K562 (cell line): ENCODE measurements around the gene DNAJB12. TPM values are rescaled to one million over a fixed set of nuclear protein-coding genes. Genes with fewer than 3 reads are reported as not detected.

ENCODE experiments used
- ATAC-seq: fragments of 200-7000 bp; cut with Tn5 transposase; 3 replicates; pipeline ENCODE4 v1.9.1; 2020; ENCODE audit warnings: moderate library complexity
- BruUV-seq: library from RNA; stranded (reverse); fragments of 400-500 nt; replicated peaks from 2 replicates; lab custom pipeline; 2021; lab: Mats Ljungman, UMichigan
- CTCF ChIA-PET: fragments of 300-600 bp; formaldehyde crosslinking; extraction: SDS; loops from one replicate; lab custom pipeline; 2021; ENCODE audit warnings: low intra/inter-chr PET ratio; lab: Yijun Ruan, JAX
- POLR2A ChIA-PET: fragments of 300-600, 350-650 bp; sonication (Branson Sonifier 250); formaldehyde crosslinking; extraction: SDS; loops from one replicate; lab custom pipeline; 2021; ENCODE audit warnings: antibody characterized with exemption, inconsistent platforms; lab: Yijun Ruan, JAX
- DNase-seq, 4 experiments: peaks; one replicate each; pipeline versions ENCODE4 v3.0.0 to v3.0.0-alpha.2; 2011 to 2018; ENCODE audit warnings: low spot score in 3 of 4, mixed read lengths in 3 of 4; ENCODE audit errors: extremely low read depth in 1 of 4
- FAIRE-seq: peaks from 2 replicates; lab custom pipeline; 2011; peaks lifted over from hg19 to GRCh38; lab: Jason Lieb, UNC
- H2AFZ ChIP-seq: 2 replicates; pipeline ENCODE4 v1.6.0; 2011; ENCODE audit warnings: low read depth, low read length, control low read depth, inconsistent platforms
- H3K27ac ChIP-seq: fragments of 200-600 bp; 3 replicates; pipeline ENCODE4 v1.8.0; 2011; ENCODE audit warnings: low read depth, mild to moderate bottlenecking, control low read depth, inconsistent platforms, low read length, moderate library complexity, mixed read lengths; ENCODE audit errors: extremely low read depth
- H3K27me3 ChIP-seq, 2 experiments: fragments of 300-600 bp in 1 of 2; 2 replicates in 1 of 2; 3 replicates in 1 of 2; pipeline versions ENCODE4 v1.6.0 to v1.8.0; 2011; ENCODE audit warnings: inconsistent platforms in 2 of 2, low read length in 2 of 2, mild to moderate bottlenecking in 1 of 2, mixed read lengths in 1 of 2, moderate library complexity in 1 of 2; ENCODE audit not compliant: control insufficient read depth in 2 of 2, insufficient read depth in 2 of 2
- H3K36me3 ChIP-seq: fragments of 300-600 bp; 3 replicates; pipeline ENCODE4 v1.8.0; 2011; ENCODE audit warnings: mild to moderate bottlenecking, low read length, inconsistent platforms; ENCODE audit not compliant: control insufficient read depth, insufficient read depth
- H3K4me1 ChIP-seq, 2 experiments: fragments of 200-600 bp in 1 of 2; replicated peaks in 1 of 2; 2 replicates in 1 of 2; 3 replicates in 1 of 2; pipeline versions ENCODE4 v1.5.1 to v1.8.0; 2011; ENCODE audit warnings: inconsistent platforms in 2 of 2, low read length in 2 of 2, mild to moderate bottlenecking in 1 of 2, mixed read lengths in 1 of 2, moderate library complexity in 1 of 2; ENCODE audit not compliant: control insufficient read depth in 2 of 2, insufficient read depth in 2 of 2
- H3K4me2 ChIP-seq: 2 replicates; pipeline ENCODE4 v1.6.1; 2011; ENCODE audit warnings: low read length, control low read depth, inconsistent platforms, mixed read lengths; ENCODE audit not compliant: insufficient read depth
- H3K4me3 ChIP-seq: fragments of 200-600 bp; sonication (generic), shearing (Covaris generic); 2 replicates; pipeline ENCODE4 v1.5.1; 2016; ENCODE audit warnings: control low read depth, inconsistent platforms
- H3K79me2 ChIP-seq: fragments of 200-600 bp; 3 replicates; pipeline ENCODE4 v1.8.0; 2011; ENCODE audit warnings: low read length, inconsistent platforms; ENCODE audit not compliant: control insufficient read depth, insufficient read depth
- H3K9ac ChIP-seq, 2 experiments: 2 replicates each; pipeline versions ENCODE4 v1.6.0 to v1.6.1; 2011; ENCODE audit warnings: low read depth in 2 of 2, low read length in 2 of 2, control low read depth in 1 of 2, inconsistent platforms in 1 of 2, mild to moderate bottlenecking in 1 of 2, mixed read lengths in 1 of 2; ENCODE audit not compliant: insufficient read depth in 1 of 2
- H3K9me1 ChIP-seq: one replicate; pipeline ENCODE4 v1.6.0; 2011; ENCODE audit warnings: inconsistent platforms, mild to moderate bottlenecking, low read length, moderate library complexity; ENCODE audit not compliant: control insufficient read depth, insufficient read depth
- H3K9me3 ChIP-seq: replicated peaks from 2 replicates; pipeline ENCODE4 v1.5.1; 2011; ENCODE audit warnings: low read depth, low read length, inconsistent platforms; ENCODE audit not compliant: control insufficient read depth, insufficient read depth
- H4K20me1 ChIP-seq: replicated peaks from 2 replicates; pipeline ENCODE4 v1.6.1; 2011; ENCODE audit warnings: low read length, inconsistent platforms, mixed read lengths; ENCODE audit not compliant: control insufficient read depth, insufficient read depth
- BRF1 ChIP-seq: IDR thresholded peaks from 3 replicates; pipeline ENCODE4 v1.6.1; 2011; ENCODE audit warnings: borderline replicate concordance, mild to moderate bottlenecking; ENCODE audit not compliant: insufficient read length; ENCODE audit errors: extremely low read depth
- CREB3L1 ChIP-seq: fragments of 450-650 bp; IDR thresholded peaks from 2 replicates; pipeline ENCODE4 v1.6.1; 2014; ENCODE audit warnings: low read depth, mild to moderate bottlenecking, moderate library complexity, borderline replicate concordance
- E4F1 ChIP-seq: fragments of 250-450 bp; sonication (Bioruptor Pico); IDR thresholded peaks from 2 replicates; pipeline ENCODE4 v1.5.0; 2021; ENCODE audit warnings: mild to moderate bottlenecking, borderline replicate concordance
- ERF ChIP-seq: fragments of 450-650 bp; formaldehyde crosslinking; IDR thresholded peaks from 2 replicates; pipeline ENCODE4 v1.4.0; 2020; ENCODE audit warnings: mild to moderate bottlenecking, mixed read lengths
- ILK ChIP-seq: fragments of 450-650 bp; IDR thresholded peaks from 2 replicates; pipeline ENCODE4 v1.6.1; 2016; ENCODE audit warnings: missing genetic modification characterization, low read depth, mild to moderate bottlenecking, missing compliant biosample characterization, moderate library complexity, borderline replicate concordance
- SAP30 ChIP-seq: fragments of 200-600 bp; sonication (generic); IDR thresholded peaks from 2 replicates; pipeline ENCODE4 v1.6.1; 2012; ENCODE audit warnings: borderline replicate concordance, low read depth, mild to moderate bottlenecking, moderate library complexity, low read length, control low read depth, inconsistent platforms; ENCODE audit not compliant: insufficient read depth, poor library complexity, severe bottlenecking
- ZBTB11 ChIP-seq, 3 experiments: fragments of 200-800 bp in 1 of 3; fragments of 250-450 bp in 1 of 3; fragments of 450-650 bp in 1 of 3; sonication (Bioruptor Pico) in 1 of 3; sonication (Bioruptor generic) in 1 of 3; formaldehyde crosslinking in 1 of 3; IDR thresholded peaks; 2 replicates each; pipeline versions ENCODE4 v1.6.1 to v1.8.0; 2016 to 2022; ENCODE audit warnings: mild to moderate bottlenecking in 2 of 3, missing genetic modification characterization in 2 of 3, missing compliant biosample characterization in 1 of 3, moderate library complexity in 1 of 3
- ZNF121 ChIP-seq: sonication (generic); formaldehyde crosslinking; conservative IDR thresholded peaks from 2 replicates; pipeline ENCODE4 v1.8.0; 2022; ENCODE audit warnings: missing genetic modification reagents
- ZNF449 ChIP-seq: fragments of 250-450 bp; sonication (Bioruptor Pico); IDR thresholded peaks from 2 replicates; pipeline ENCODE4 v1.8.0; 2022; ENCODE audit warnings: moderate library complexity, mild to moderate bottlenecking, inconsistent platforms
- ZNF507 ChIP-seq: conservative IDR thresholded peaks from 2 replicates; pipeline ENCODE4 v1.6.1; 2017; ENCODE audit warnings: missing genetic modification characterization, missing compliant biosample characterization
- WGBS: fragments of 100-300 bp; shearing (Covaris generic); methylation state at CpG from one replicate; pipeline ENCODE4 v1.1.6; 2016; ENCODE audit warnings: low coverage, mixed read lengths; ENCODE audit not compliant: insufficient coverage; ENCODE audit errors: missing lambda C conversion rate; 5-methylcytosine and 5-hydroxymethylcytosine counted together
- in situ Hi-C: fragments of 300-500 bp; cut with MboI; formaldehyde crosslinking; loops from 4 replicates; pipeline ENCODE4 v1.15.0; 2018; ENCODE audit warnings: inconsistent platforms, mixed read lengths
- intact Hi-C: fragments of 100-400 bp; cut with micrococcal nuclease; formaldehyde crosslinking; loops from 2 replicates; pipeline ENCODE4 v1.14.2; 2022
- polyA plus RNA-seq, 8 experiments: library from polyadenylated mRNA; depleted of rRNA in 4 of 8; stranded (reverse) in 5 of 8; unstranded in 3 of 8; fragments of >200 nt; fragmentation: Nextera tagmentation in 2 of 8; fragmentation: Illumina TruSeq in 1 of 8; extraction: Ambion mirVana in 2 of 8; extraction: Trizol in 1 of 8; gene quantifications; 2 replicates each; pipeline versions ENCODE4 v1.2.1 to v1.2.3, GENCODE V29; 2011 to 2014; ENCODE audit warnings: inconsistent platforms in 1 of 8, missing spikeins in 1 of 8
- total RNA-seq, 7 experiments: library from RNA; depleted of rRNA in 6 of 7; stranded (reverse); fragments of >200 nt in 6 of 7; fragmentation: Illumina TruSeq in 2 of 7; extraction: Trizol in 2 of 7; gene quantifications; 2 replicates each; pipeline versions ENCODE4 v1.2.1 to v1.2.3, GENCODE V29; 2011 to 2021; ENCODE audit warnings: low replicate concordance in 1 of 7

The DNAJB12 gene
- total and polyA plus RNA-seq, 9 of the 15 experiments (the other 6 are each of a cell fraction or from before 2014, with no cell fraction given): 3.5 to 31.5 (median 20.3) TPM

GRCh38 chr10:72316748-72317435 is 37.8 kb downstream of the DNAJB12 start:
- intact Hi-C loops: no loop called here
- peak; percentile 70 to 86 (median 74) for DNase-seq
- Histone ChIP-seq H3K36me3 (no peaks in the 10 kb centered on the region), H3K9me3 (no peaks in the 10 kb centered on the region), H3K4me1 (peaks cover 43 to 54% of the 10 kb centered on the region in 2 experiments), H3K4me3 (no peak overlapping the region), H3K27me3 (no peaks in the 10 kb centered on the region), H3K9ac (peak overlapping the region; percentile 24 to 86; a peak in 2 of 4 replicates), H2AFZ (peak overlapping the region; percentile 70), H3K79me2 (no peaks in the 10 kb centered on the region), H3K27ac (peak overlapping the region; percentile 43; the same call in 1 of the 3 replicates), H3K9me1 (peaks cover under 1% of the 10 kb centered on the region), H4K20me1 (no peaks in the 10 kb centered on the region), H3K4me2 (no peak overlapping the region)
- ChIA-PET CTCF (no interaction called here), POLR2A (interaction anchor here (0.9 to 9.2 kb wide), 8 partner anchors 12 to 98 kb away, joined by 3 to 199 read pairs (median 3); no protein-coding TSS in a partner anchor)
- WGBS: 49% methylated on average over 12 of the region's 12 CpGs
- ATAC-seq: no peak
- no peak for FAIRE-seq
- no TSS peak for BruUV-seq
- in situ Hi-C loops: no loop called here
- TF ChIP-seq ZNF507 (tag): no peak
- TF ChIP-seq ZBTB11 (CRISPR knock-in tag; IDR thresholded peaks at IDR 0.05): no peak
- no peak for TF ChIP-seq BRF1
- no peak for TF ChIP-seq E4F1
- TF ChIP-seq SAP30: no peak
- TF ChIP-seq ERF: peak; percentile 68; the same call in 1 of the 2 replicates
- no peak for TF ChIP-seq ILK (tag)
- TF ChIP-seq ZNF449 (CRISPR knock-in tag): peak; percentile 67
- peak; percentile 19; the same call in 1 of the 2 replicates for TF ChIP-seq CREB3L1
- TF ChIP-seq ZNF121: no peak
